OCI-M1 (cell line): ENCODE data around the gene HRAS.

Source experiments
- DNase-seq: peaks from one replicate; lab custom pipeline; 2025; lab: John Stamatoyannopoulos, UW

Gene HRAS

GRCh38 chr11:535519-536454, at the start of gene HRAS:
Gene HRAS (minus strand): TSS chr11:535576.
- DNase-seq: peak; percentile 97

- DNase-seq: no peak
These were observed 48.9 kb upstream of the HRAS start for GRCh38 chr11:584287-584686.

- DNase-seq: no peak
These were observed 46.4 kb upstream of the HRAS start for GRCh38 chr11:581752-582151.

- no peak for DNase-seq
These were observed 46.0 kb upstream of the HRAS start for GRCh38 chr11:581342-581741.

GRCh38 chr11:579830-580601, 44.6 kb upstream of the HRAS start:
- DNase-seq: no peak

- no peak for DNase-seq
These were observed 43.1 kb upstream of the HRAS start for GRCh38 chr11:578276-579035.

GRCh38 chr11:577611-577894, 42.2 kb upstream of the HRAS start:
- no peak for DNase-seq

GRCh38 chr11:576811-577610, 41.6 kb upstream of the HRAS start:
- no peak for DNase-seq

- peak; percentile 96 for DNase-seq
These were observed 40.8 kb upstream of the HRAS start, which contains the start of gene PHRF1 for GRCh38 chr11:575996-576768. Gene PHRF1 (plus strand): TSS chr11:576470. CDS start chr11:581513, 5,043 bp downstream.

- DNase-seq: peak; percentile 80
These were observed 40.1 kb upstream of the HRAS start for GRCh38 chr11:575313-575995.

- no peak for DNase-seq
These were observed 39.4 kb upstream of the HRAS start for GRCh38 chr11:574632-575312.

GRCh38 chr11:574031-574570, 38.7 kb upstream of the HRAS start:
- DNase-seq: peak; percentile 64

GRCh38 chr11:573146-573759, 37.9 kb upstream of the HRAS start:
- DNase-seq: no peak

GRCh38 chr11:571802-572185, 36.4 kb upstream of the HRAS start:
- no peak for DNase-seq

GRCh38 chr11:569158-569885, 33.9 kb upstream of the HRAS start:
- DNase-seq: no peak

- DNase-seq: peak; percentile 97
These were observed 33.2 kb upstream of the HRAS start for GRCh38 chr11:568306-569157.

- DNase-seq: no peak
These were observed 32.4 kb upstream of the HRAS start for GRCh38 chr11:567629-568292.
